Suprapubic skin (tissue), 3 donors: ENCODE measurements around the gene SLC35E3.

Source experiments
- POLR2A ChIP-seq, 2 donors: fragments of 450-650 bp; IDR thresholded peaks; one replicate each; pipeline ENCODE4 v1.6.1; 2017; ENCODE audit warnings: antibody characterized with exemption in 2 of 2, mild to moderate bottlenecking in 2 of 2, moderate library complexity in 2 of 2
- TF ChIP-seq, protein P1 (sequence below), 2 donors: fragments of 200-600 bp in 1 of 2; fragments of 450-650 bp in 1 of 2; sonication (generic) in 1 of 2; IDR thresholded peaks; one replicate each; pipeline ENCODE4 v1.5.1; 2016 to 2019; ENCODE audit warnings: antibody characterized with exemption in 2 of 2, mild to moderate bottlenecking in 1 of 2, moderate library complexity in 1 of 2

DNA sequence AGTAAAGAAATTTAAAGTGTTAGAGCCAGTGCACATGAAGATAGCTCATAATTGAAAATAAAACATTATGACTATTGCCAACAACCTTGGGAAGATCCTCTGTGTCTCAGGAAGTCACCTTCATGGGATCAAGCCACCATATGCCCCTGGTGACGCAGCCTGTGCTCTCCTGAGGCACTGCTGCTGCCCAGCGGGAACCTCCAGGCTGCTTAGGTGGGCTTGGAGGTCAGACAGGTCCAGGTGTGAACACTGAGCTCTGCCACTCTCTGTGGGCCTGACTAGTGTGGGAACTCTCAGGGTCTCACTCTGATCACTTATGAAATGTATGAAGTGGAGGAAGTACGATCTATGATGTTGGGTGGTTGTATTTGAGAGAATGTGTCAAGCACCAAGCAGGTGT lies 16.7 kb downstream of the SLC35E3 start:
- TF ChIP-seq POLR2A (IDR thresholded peaks at IDR 0.05) = no peak
- TF ChIP-seq, protein P1, sequence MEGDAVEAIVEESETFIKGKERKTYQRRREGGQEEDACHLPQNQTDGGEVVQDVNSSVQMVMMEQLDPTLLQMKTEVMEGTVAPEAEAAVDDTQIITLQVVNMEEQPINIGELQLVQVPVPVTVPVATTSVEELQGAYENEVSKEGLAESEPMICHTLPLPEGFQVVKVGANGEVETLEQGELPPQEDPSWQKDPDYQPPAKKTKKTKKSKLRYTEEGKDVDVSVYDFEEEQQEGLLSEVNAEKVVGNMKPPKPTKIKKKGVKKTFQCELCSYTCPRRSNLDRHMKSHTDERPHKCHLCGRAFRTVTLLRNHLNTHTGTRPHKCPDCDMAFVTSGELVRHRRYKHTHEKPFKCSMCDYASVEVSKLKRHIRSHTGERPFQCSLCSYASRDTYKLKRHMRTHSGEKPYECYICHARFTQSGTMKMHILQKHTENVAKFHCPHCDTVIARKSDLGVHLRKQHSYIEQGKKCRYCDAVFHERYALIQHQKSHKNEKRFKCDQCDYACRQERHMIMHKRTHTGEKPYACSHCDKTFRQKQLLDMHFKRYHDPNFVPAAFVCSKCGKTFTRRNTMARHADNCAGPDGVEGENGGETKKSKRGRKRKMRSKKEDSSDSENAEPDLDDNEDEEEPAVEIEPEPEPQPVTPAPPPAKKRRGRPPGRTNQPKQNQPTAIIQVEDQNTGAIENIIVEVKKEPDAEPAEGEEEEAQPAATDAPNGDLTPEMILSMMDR (IDR thresholded peaks at IDR 0.05) = no peak
